HEK293T (cell line): ENCODE data around the gene DCAF15.

ENCODE experiments used
- CTCF ChIA-PET: fragments of 350-600 bp; formaldehyde crosslinking; extraction: SDS; loops from one replicate; lab custom pipeline; 2021; ENCODE audit warnings: antibody characterized with exemption, inconsistent platforms; lab: Yijun Ruan, JAX
- POLR2A ChIA-PET: fragments of 350-600 bp; formaldehyde crosslinking; extraction: SDS; loops from one replicate; lab custom pipeline; 2020; ENCODE audit warnings: antibody characterized with exemption, inconsistent platforms; lab: Yijun Ruan, JAX
- DNase-seq: peaks from one replicate; pipeline ENCODE4 v3.0.0; 2012; ENCODE audit warnings: mixed read lengths; ENCODE audit errors: extremely low spot score
- ARNT ChIP-seq: fragments of 450-650 bp; IDR thresholded peaks from 2 replicates; pipeline ENCODE4 v1.6.1; 2017; ENCODE audit warnings: mild to moderate bottlenecking
- BHLHE40 ChIP-seq: fragments of 450-650 bp; IDR thresholded peaks from 2 replicates; pipeline ENCODE4 v1.6.1; 2016; ENCODE audit warnings: mild to moderate bottlenecking, moderate library complexity, borderline replicate concordance
- CTBP1 ChIP-seq: fragments of 450-650 bp; IDR thresholded peaks from 2 replicates; pipeline ENCODE4 v1.6.1; 2016; ENCODE audit warnings: borderline replicate concordance
- ELF4 ChIP-seq: fragments of 450-650 bp; IDR thresholded peaks from 2 replicates; pipeline ENCODE4 v1.6.1; 2017; ENCODE audit warnings: antibody characterized with exemption
- FOXA1 ChIP-seq: fragments of 450-650 bp; IDR thresholded peaks from 2 replicates; pipeline ENCODE4 v1.6.1; 2016; ENCODE audit warnings: mild to moderate bottlenecking
- FOXK2 ChIP-seq: fragments of 450-650 bp; IDR thresholded peaks from 2 replicates; pipeline ENCODE4 v1.6.1; 2016; ENCODE audit warnings: mild to moderate bottlenecking
- FOXM1 ChIP-seq: fragments of 450-650 bp; IDR thresholded peaks from 2 replicates; pipeline ENCODE4 v1.6.1; 2017; ENCODE audit warnings: mild to moderate bottlenecking, borderline replicate concordance
- HDGF ChIP-seq: fragments of 450-650 bp; IDR thresholded peaks from 2 replicates; pipeline ENCODE4 v1.6.1; 2017; ENCODE audit warnings: antibody characterized with exemption, borderline replicate concordance
- L3MBTL2 ChIP-seq: fragments of 450-650 bp; conservative IDR thresholded peaks from 2 replicates; pipeline ENCODE4 v1.6.1; 2016; ENCODE audit warnings: mild to moderate bottlenecking
- LEF1 ChIP-seq: fragments of 450-650 bp; IDR thresholded peaks from 2 replicates; pipeline ENCODE4 v1.6.1; 2017; ENCODE audit warnings: mild to moderate bottlenecking, borderline replicate concordance
- NFRKB ChIP-seq: fragments of 450-650 bp; IDR thresholded peaks from 2 replicates; pipeline ENCODE4 v1.6.1; 2016; ENCODE audit warnings: mild to moderate bottlenecking, moderate library complexity
- SP1 ChIP-seq: fragments of 450-650 bp; IDR thresholded peaks from 2 replicates; pipeline ENCODE4 v1.6.1; 2017
- SUZ12 ChIP-seq: fragments of 450-650 bp; IDR thresholded peaks from 2 replicates; pipeline ENCODE4 v1.6.1; 2016; ENCODE audit warnings: mild to moderate bottlenecking
- TARDBP ChIP-seq: fragments of 450-650 bp; IDR thresholded peaks from 2 replicates; pipeline ENCODE4 v1.6.1; 2016
- ZNF384 ChIP-seq: fragments of 450-650 bp; IDR thresholded peaks from 2 replicates; pipeline ENCODE4 v1.6.1; 2016
- TF ChIP-seq, protein P1 (sequence below): fragments of 450-650 bp; IDR thresholded peaks from 2 replicates; pipeline ENCODE4 v1.6.1; 2016

Gene DCAF15

DNA sequence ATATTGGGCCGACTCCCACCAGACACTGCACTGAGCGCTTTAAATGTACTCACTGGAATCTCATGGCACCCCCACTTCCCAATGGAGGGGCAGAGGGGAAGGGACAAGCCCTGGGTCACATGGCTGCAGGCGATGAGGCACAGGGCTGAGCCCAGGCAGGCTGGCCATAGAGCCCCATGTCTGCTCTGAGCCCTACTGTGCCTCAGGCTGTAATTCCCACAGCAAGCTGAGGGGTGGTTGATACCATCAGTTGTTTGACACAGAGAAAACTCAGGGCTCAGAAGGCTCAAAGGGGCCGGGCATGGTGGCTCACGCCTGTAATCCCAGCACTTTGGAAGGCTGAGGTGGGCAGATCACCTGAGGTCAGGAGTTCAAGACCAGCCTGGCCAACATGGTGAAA is 28.7 kb downstream of the DCAF15 start:
- ChIA-PET POLR2A (interaction anchor here (1.2 kb wide), 1 partner anchor 25 kb away, joined by 3 read pairs; the partner anchor contains the start of gene RFX1), CTCF (no interaction called here)
- no peak for DNase-seq
- no peak for TF ChIP-seq ZNF384
- TF ChIP-seq NFRKB, result no peak
- TF ChIP-seq FOXM1, result no peak
- TF ChIP-seq HDGF, result no peak
- no peak for TF ChIP-seq BHLHE40
- TF ChIP-seq, protein P1, sequence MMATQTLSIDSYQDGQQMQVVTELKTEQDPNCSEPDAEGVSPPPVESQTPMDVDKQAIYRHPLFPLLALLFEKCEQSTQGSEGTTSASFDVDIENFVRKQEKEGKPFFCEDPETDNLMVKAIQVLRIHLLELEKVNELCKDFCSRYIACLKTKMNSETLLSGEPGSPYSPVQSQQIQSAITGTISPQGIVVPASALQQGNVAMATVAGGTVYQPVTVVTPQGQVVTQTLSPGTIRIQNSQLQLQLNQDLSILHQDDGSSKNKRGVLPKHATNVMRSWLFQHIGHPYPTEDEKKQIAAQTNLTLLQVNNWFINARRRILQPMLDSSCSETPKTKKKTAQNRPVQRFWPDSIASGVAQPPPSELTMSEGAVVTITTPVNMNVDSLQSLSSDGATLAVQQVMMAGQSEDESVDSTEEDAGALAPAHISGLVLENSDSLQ, result no peak
- TF ChIP-seq CTBP1, result no peak
- no peak for TF ChIP-seq FOXK2
- no peak for TF ChIP-seq LEF1
- TF ChIP-seq FOXA1, result no peak
- no peak for TF ChIP-seq SUZ12
- no peak for TF ChIP-seq TARDBP
- no peak for TF ChIP-seq ELF4
- TF ChIP-seq SP1, result no peak

DNA sequence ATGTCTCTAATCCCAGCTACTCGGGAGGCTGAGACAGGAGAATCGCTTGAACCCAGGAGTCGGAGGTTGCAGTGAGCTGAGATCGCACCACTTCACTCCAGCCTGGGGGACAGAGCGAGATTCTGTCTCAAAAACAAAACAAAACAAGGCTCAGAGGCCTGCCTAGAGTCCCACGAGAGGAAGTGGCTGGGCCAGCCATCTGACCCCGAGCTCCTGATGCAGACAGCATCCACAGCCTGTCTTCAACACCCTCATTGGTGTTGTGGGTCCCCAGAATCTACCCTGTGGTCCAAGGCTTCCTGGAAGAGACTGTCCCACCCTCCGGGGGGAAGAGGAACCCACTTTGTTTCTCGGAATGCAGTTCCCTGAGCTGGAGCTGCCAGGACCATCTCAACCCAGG is 29.2 kb downstream of the DCAF15 start:
- no peak for DNase-seq
- CTCF ChIA-PET, result interaction anchor here (1.0 kb wide), 1 partner anchor 50 kb away, joined by 3 read pairs; the partner anchor contains the start of gene IL27RA
- POLR2A ChIA-PET, result interaction anchor here (1.2 kb wide), 1 partner anchor 24 kb away, joined by 3 read pairs; the partner anchor contains the start of gene RFX1
- TF ChIP-seq FOXM1 (no peak), CTBP1 (no peak), ELF4 (no peak), SUZ12 (no peak), ARNT (no peak), TARDBP (no peak), FOXK2 (no peak), LEF1 (no peak), L3MBTL2 (no peak), NFRKB (no peak), BHLHE40 (no peak), SP1 (no peak), HDGF (no peak), FOXA1 (no peak), ZNF384 (no peak)
- TF ChIP-seq, protein P1, result no peak

DNA sequence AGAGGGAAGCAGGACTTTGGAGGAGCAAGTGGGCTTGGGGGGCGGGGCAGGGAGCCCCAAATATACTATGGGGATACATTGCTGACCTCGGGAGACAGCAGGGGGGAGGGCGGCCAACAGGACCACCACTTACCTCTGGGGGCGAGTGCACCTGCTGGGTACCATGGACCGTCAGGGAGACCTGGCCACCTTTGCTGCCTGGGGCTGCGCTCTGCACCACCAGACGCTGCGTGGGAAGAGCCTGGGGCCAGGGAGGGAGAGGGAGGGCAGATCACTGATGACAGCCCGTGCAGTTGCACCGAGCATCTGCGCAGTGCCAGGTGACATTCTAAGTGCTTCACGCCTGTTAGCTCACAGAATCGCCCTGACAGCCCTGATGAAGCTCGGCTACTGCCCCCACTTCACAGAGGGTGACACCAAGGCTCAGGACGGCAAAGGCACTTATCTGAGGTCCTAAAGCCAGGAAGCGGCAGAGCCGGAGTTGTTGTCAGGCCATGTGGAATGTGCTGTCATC is 29.7 kb downstream of the DCAF15 start:
- DNase-seq, result no peak
- ChIA-PET POLR2A (interaction anchor here (1.2 kb wide), 1 partner anchor 24 kb away, joined by 3 read pairs; the partner anchor contains the start of gene RFX1), CTCF (interaction anchor here (1.0 kb wide), 1 partner anchor 50 kb away, joined by 3 read pairs; the partner anchor contains the start of gene IL27RA)
- TF ChIP-seq SUZ12 (no peak), TARDBP (no peak), ZNF384 (no peak), LEF1 (no peak), SP1 (no peak), ARNT (no peak), FOXA1 (no peak), ELF4 (no peak), L3MBTL2 (no peak), HDGF (no peak), FOXK2 (no peak), FOXM1 (no peak)
- TF ChIP-seq, protein P1, result no peak

DNA sequence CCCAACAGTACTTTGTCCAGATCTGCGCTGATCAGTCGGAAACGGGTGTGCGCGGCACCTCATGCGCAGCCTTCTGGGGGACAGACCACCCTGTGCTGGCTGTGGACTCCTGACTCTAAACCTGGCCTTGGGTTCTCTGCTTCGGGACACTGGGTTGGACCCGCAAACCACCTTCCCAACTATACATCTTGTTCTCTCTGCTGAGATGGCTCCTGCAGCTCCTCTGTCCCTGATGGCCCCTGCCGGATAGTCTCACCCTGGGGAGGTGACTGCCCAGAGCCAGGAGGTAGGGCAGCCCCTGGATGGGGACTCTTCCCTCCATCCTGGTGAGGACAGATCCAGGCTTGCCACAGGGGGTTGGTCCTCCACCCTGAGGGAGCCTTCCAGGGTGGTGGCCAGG is 30.5 kb downstream of the DCAF15 start:
- ChIA-PET CTCF (no interaction called here), POLR2A (interaction anchor here (0.6 kb wide), 1 partner anchor 94 kb away, joined by 3 read pairs; no protein-coding TSS in a partner anchor)

More for the DNA sequence above, 30.5 kb downstream of the DCAF15 start:
- no peak for DNase-seq
- TF ChIP-seq FOXA1 (no peak), FOXM1 (no peak), ARNT (no peak), TARDBP (no peak), ELF4 (no peak), CTBP1 (no peak), SUZ12 (no peak), L3MBTL2 (no peak), SP1 (no peak), LEF1 (no peak), ZNF384 (no peak), BHLHE40 (no peak), FOXK2 (no peak), NFRKB (no peak), HDGF (no peak)
- TF ChIP-seq, protein P1, result no peak
